HepG2 (cell line): Measurements from ENCODE around the gene PRCD. TPM values are rescaled to one million over a fixed set of nuclear protein-coding genes. Genes with fewer than 3 reads are reported as not detected.

ENCODE experiments used
- ATF3 ChIP-seq: sonication (generic); formaldehyde crosslinking; IDR thresholded peaks from 2 replicates; pipeline ENCODE4 v1.4.0; 2020; ENCODE audit warnings: missing genetic modification reagents
- ATF7-NPFF ChIP-seq: sonication (generic); formaldehyde crosslinking; IDR thresholded peaks from 2 replicates; pipeline ENCODE4 v1.8.1; 2023; ENCODE audit warnings: mild to moderate bottlenecking, low read depth, missing genetic modification reagents, moderate library complexity
- DZIP1 ChIP-seq: sonication (generic); formaldehyde crosslinking; IDR thresholded peaks from 2 replicates; pipeline ENCODE4 v1.5.0; 2020; ENCODE audit warnings: mild to moderate bottlenecking, missing genetic modification reagents
- GZF1 ChIP-seq: sonication (generic); formaldehyde crosslinking; IDR thresholded peaks from 2 replicates; pipeline ENCODE4 v1.5.1; 2020; ENCODE audit warnings: mild to moderate bottlenecking, missing genetic modification reagents
- HMGA1 ChIP-seq: sonication (generic); formaldehyde crosslinking; conservative IDR thresholded peaks from 2 replicates; pipeline ENCODE4 v1.4.0; 2020; ENCODE audit warnings: missing genetic modification reagents
- MED13 ChIP-seq: sonication (generic); formaldehyde crosslinking; IDR thresholded peaks from 2 replicates; pipeline ENCODE4 v1.5.0; 2020; ENCODE audit warnings: missing genetic modification reagents
- MXI1 ChIP-seq: IDR thresholded peaks from 3 replicates; pipeline ENCODE4 v1.6.1; 2012; ENCODE audit warnings: low read depth, low read length, inconsistent platforms, borderline replicate concordance
- NFAT5 ChIP-seq: sonication (generic); formaldehyde crosslinking; IDR thresholded peaks from 2 replicates; pipeline ENCODE4 v1.4.0; 2020; ENCODE audit warnings: missing genetic modification reagents
- POLR2AphosphoS2 ChIP-seq: IDR thresholded peaks from 2 replicates; pipeline ENCODE4 v1.6.1; 2011; ENCODE audit warnings: low read depth, low read length, improper control_type of control experiment
- ZBTB1 ChIP-seq: sonication (generic); formaldehyde crosslinking; IDR thresholded peaks from 2 replicates; pipeline ENCODE4 v1.4.0; 2020; ENCODE audit warnings: missing genetic modification reagents, borderline replicate concordance
- ZFP36 ChIP-seq: fragments of 150-350 bp; IDR thresholded peaks from 2 replicates; pipeline ENCODE4 v1.6.1; 2018; ENCODE audit warnings: borderline replicate concordance, low read length, low read depth; ENCODE audit not compliant: partially characterized antibody
- ZHX1 ChIP-seq: sonication (generic); formaldehyde crosslinking; IDR thresholded peaks from 2 replicates; pipeline ENCODE4 v1.8.1; 2022; ENCODE audit warnings: low read depth, mild to moderate bottlenecking, missing genetic modification reagents
- ZNF121 ChIP-seq: sonication (generic); formaldehyde crosslinking; IDR thresholded peaks from 2 replicates; pipeline ENCODE4 v1.5.0; 2020; ENCODE audit warnings: mild to moderate bottlenecking, missing genetic modification reagents
- ZNF30 ChIP-seq: sonication (generic); formaldehyde crosslinking; IDR thresholded peaks from 2 replicates; pipeline ENCODE4 v1.5.0; 2020; ENCODE audit warnings: mild to moderate bottlenecking, missing genetic modification reagents
- ZNF558 ChIP-seq: sonication (generic); formaldehyde crosslinking; IDR thresholded peaks from 2 replicates; pipeline ENCODE4 v1.9.0; 2022; ENCODE audit warnings: mild to moderate bottlenecking, missing genetic modification reagents, borderline replicate concordance
- ZNF773 ChIP-seq: sonication (generic); formaldehyde crosslinking; IDR thresholded peaks from 2 replicates; pipeline ENCODE4 v1.4.0; 2020; ENCODE audit warnings: missing genetic modification reagents, borderline replicate concordance
- ZNF83 ChIP-seq: sonication (generic); formaldehyde crosslinking; IDR thresholded peaks from 2 replicates; pipeline ENCODE4 v1.4.0; 2020; ENCODE audit warnings: missing genetic modification reagents, mild to moderate bottlenecking, borderline replicate concordance
- ZNF841 ChIP-seq: sonication (generic); formaldehyde crosslinking; IDR thresholded peaks from 2 replicates; pipeline ENCODE4 v1.8.1; 2023; ENCODE audit warnings: missing genetic modification reagents, borderline replicate concordance
- polyA plus RNA-seq, 8 experiments: library from polyadenylated mRNA; depleted of rRNA in 3 of 8; stranded (reverse) in 7 of 8; unstranded in 1 of 8; fragments of >200 nt; fragmentation: Illumina TruSeq in 4 of 8; extraction: Trizol in 4 of 8; gene quantifications; 2 replicates each; pipeline versions ENCODE4 v1.2.1 to v1.2.3, GENCODE V29; 2011 to 2016; ENCODE audit warnings: low read depth in 4 of 8, missing spikeins in 1 of 8, mixed read lengths in 1 of 8; ENCODE audit not compliant: insufficient read depth in 1 of 8
- total RNA-seq, 5 experiments: library from RNA; depleted of rRNA; stranded (reverse); fragments of >200 nt; fragmentation: Illumina TruSeq; extraction: Trizol; gene quantifications; 2 replicates each; pipeline ENCODE4 v1.2.3, GENCODE V29; 2016; ENCODE audit warnings: low read depth in 1 of 5

The PRCD gene
- total and polyA plus RNA-seq, 2 of the 13 experiments (the other 11 are each of a cell fraction or from before 2014, with no cell fraction given) = 0.51 TPM; not detected in 1

- TF ChIP-seq ZHX1 (CRISPR knock-in tag) (no peak), HMGA1 (no peak), ZFP36 (no peak), MED13 (no peak), GZF1 (CRISPR knock-in tag) (no peak), ZNF83 (no peak), NFAT5 (no peak), ZNF121 (CRISPR knock-in tag) (peak; percentile 68), DZIP1 (no peak), POLR2AphosphoS2 (no peak), ZNF558 (CRISPR knock-in tag) (no peak; the same call in 1 of the 2 replicates), ZNF773 (CRISPR knock-in tag) (no peak), ATF7-NPFF (CRISPR knock-in tag) (no peak), ATF3 (CRISPR knock-in tag) (no peak), ZNF841 (CRISPR knock-in tag) (no peak), MXI1 (peak; percentile 38; the same call in 1 of the 3 replicates), ZBTB1 (CRISPR knock-in tag) (no peak), ZNF30 (CRISPR knock-in tag) (no peak)
These were observed 46.1 kb downstream of the PRCD start, which contains the start of gene ST6GALNAC2 (continued) for GRCh38 chr17:76585649-76586593.
